ENCODE measurements around the gene INPP4B. TPM values are rescaled to one million over a fixed set of nuclear protein-coding genes. Genes with fewer than 3 reads are reported as not detected.

The INPP4B gene
- total RNA-seq, 1 experiment from 2014 or later: 28.3 TPM

- DNase-seq (ENCODE audit: low read depth): no peak
- in situ Hi-C loops (cut with HindIII; ENCODE audit: low pct_unique_long_range_greater_than_20kb, low sequenced_read_pairs): no loop called here
These were observed 72.6 kb downstream of the INPP4B start for GRCh38 chr4:142773505-142773904.

- in situ Hi-C loops (cut with HindIII; ENCODE audit: low pct_unique_long_range_greater_than_20kb, low sequenced_read_pairs): no loop called here
These were observed 83.8 kb downstream of the INPP4B start for GRCh38 chr4:142762280-142762679.

GRCh38 chr4:142752202-142752786 is 93.8 kb downstream of the INPP4B start:
- in situ Hi-C loops (cut with HindIII; ENCODE audit: low pct_unique_long_range_greater_than_20kb, low sequenced_read_pairs): no loop called here
- DNase-seq (ENCODE audit: low read depth): no peak

More at GRCh38 chr4:142762280-142762679, 83.8 kb downstream of the INPP4B start:
- DNase-seq (ENCODE audit: low read depth): no peak

- DNase-seq (ENCODE audit: low read depth): no peak
- in situ Hi-C loops (cut with HindIII; ENCODE audit: low pct_unique_long_range_greater_than_20kb, low sequenced_read_pairs): no loop called here
These were observed 102.8 kb downstream of the INPP4B start for GRCh38 chr4:142743121-142743825.

GRCh38 chr4:142741995-142742394 is 104.1 kb downstream of the INPP4B start:
- DNase-seq (ENCODE audit: low read depth): no peak
- in situ Hi-C loops (cut with HindIII; ENCODE audit: low pct_unique_long_range_greater_than_20kb, low sequenced_read_pairs): no loop called here

- in situ Hi-C loops (cut with HindIII; ENCODE audit: low pct_unique_long_range_greater_than_20kb, low sequenced_read_pairs): no loop called here
- no peak for DNase-seq (ENCODE audit: low read depth)
These were observed 117.9 kb downstream of the INPP4B start for GRCh38 chr4:142728233-142728632.

GRCh38 chr4:142727149-142727548 is 119.0 kb downstream of the INPP4B start:
- in situ Hi-C loops (cut with HindIII; ENCODE audit: low pct_unique_long_range_greater_than_20kb, low sequenced_read_pairs): no loop called here

GRCh38 chr4:142725886-142726285 is 120.2 kb downstream of the INPP4B start:
- in situ Hi-C loops (cut with HindIII; ENCODE audit: low pct_unique_long_range_greater_than_20kb, low sequenced_read_pairs): no loop called here

More at GRCh38 chr4:142727149-142727548, 119.0 kb downstream of the INPP4B start:
- DNase-seq (ENCODE audit: low read depth): no peak

GRCh38 chr4:142721187-142721586 is 124.9 kb downstream of the INPP4B start:
- peak; percentile 10 for DNase-seq (ENCODE audit: low read depth)
- in situ Hi-C loops (cut with HindIII; ENCODE audit: low pct_unique_long_range_greater_than_20kb, low sequenced_read_pairs): no loop called here

More at GRCh38 chr4:142725886-142726285, 120.2 kb downstream of the INPP4B start:
- no peak for DNase-seq (ENCODE audit: low read depth)

- in situ Hi-C loops (cut with HindIII; ENCODE audit: low pct_unique_long_range_greater_than_20kb, low sequenced_read_pairs): no loop called here
- DNase-seq (ENCODE audit: low read depth): peak; percentile 41
These were observed 126.1 kb downstream of the INPP4B start for GRCh38 chr4:142719854-142720541.

GRCh38 chr4:142718981-142719380 is 127.1 kb downstream of the INPP4B start:
- in situ Hi-C loops (cut with HindIII; ENCODE audit: low pct_unique_long_range_greater_than_20kb, low sequenced_read_pairs): no loop called here
- DNase-seq (ENCODE audit: low read depth): no peak

- in situ Hi-C loops (cut with HindIII; ENCODE audit: low pct_unique_long_range_greater_than_20kb, low sequenced_read_pairs): no loop called here
These were observed 130.4 kb downstream of the INPP4B start for GRCh38 chr4:142715727-142716126.

GRCh38 chr4:142713282-142714030 is 132.6 kb downstream of the INPP4B start:
- in situ Hi-C loops (cut with HindIII; ENCODE audit: low pct_unique_long_range_greater_than_20kb, low sequenced_read_pairs): no loop called here
- DNase-seq (ENCODE audit: low read depth): no peak

More at GRCh38 chr4:142715727-142716126, 130.4 kb downstream of the INPP4B start:
- DNase-seq (ENCODE audit: low read depth): no peak

GRCh38 chr4:142708231-142708630 is 137.9 kb downstream of the INPP4B start:
- no peak for DNase-seq (ENCODE audit: low read depth)
- in situ Hi-C loops (cut with HindIII; ENCODE audit: low pct_unique_long_range_greater_than_20kb, low sequenced_read_pairs): no loop called here

GRCh38 chr4:142707401-142707800 is 138.7 kb downstream of the INPP4B start:
- DNase-seq (ENCODE audit: low read depth): no peak
- in situ Hi-C loops (cut with HindIII; ENCODE audit: low pct_unique_long_range_greater_than_20kb, low sequenced_read_pairs): no loop called here

GRCh38 chr4:142706381-142706780 is 139.7 kb downstream of the INPP4B start:
- in situ Hi-C loops (cut with HindIII; ENCODE audit: low pct_unique_long_range_greater_than_20kb, low sequenced_read_pairs): no loop called here
- DNase-seq (ENCODE audit: low read depth): no peak

GRCh38 chr4:142705820-142706219 is 140.3 kb downstream of the INPP4B start:
- no peak for DNase-seq (ENCODE audit: low read depth)
- in situ Hi-C loops (cut with HindIII; ENCODE audit: low pct_unique_long_range_greater_than_20kb, low sequenced_read_pairs): no loop called here

- in situ Hi-C loops (cut with HindIII; ENCODE audit: low pct_unique_long_range_greater_than_20kb, low sequenced_read_pairs): no loop called here
- DNase-seq (ENCODE audit: low read depth): no peak
These were observed 142.3 kb downstream of the INPP4B start for GRCh38 chr4:142703694-142704309.

Measured in Caki2 (cell line).